ENCODE measurements around the gene THRB. TPM values are rescaled to one million over a fixed set of nuclear protein-coding genes. Genes with fewer than 3 reads are reported as not detected.

Gene THRB
- total RNA-seq, 1 donor from 2014 or later = 32.8 TPM

GRCh38 chr3:24302396-24302795, 192.3 kb downstream of the THRB start:
- Histone ChIP-seq H3K27me3 (ENCODE audit: low read depth) (no peaks in the 10 kb centered on the region), H3K4me3 (no peak overlapping the region), H3K27ac (replicated peaks) (no peak overlapping the region), H3K9me3 (replicated peaks) (no peaks in the 10 kb centered on the region), H3K36me3 (no peaks in the 10 kb centered on the region), H3K4me1 (peaks cover 34% of the 10 kb centered on the region)
- no peak for TF ChIP-seq CTCF (IDR thresholded peaks at IDR 0.05; ENCODE audit: borderline replicate concordance)
- DNase-seq = no peak
- intact Hi-C loops (cut with micrococcal nuclease) = no loop called here

DNA sequence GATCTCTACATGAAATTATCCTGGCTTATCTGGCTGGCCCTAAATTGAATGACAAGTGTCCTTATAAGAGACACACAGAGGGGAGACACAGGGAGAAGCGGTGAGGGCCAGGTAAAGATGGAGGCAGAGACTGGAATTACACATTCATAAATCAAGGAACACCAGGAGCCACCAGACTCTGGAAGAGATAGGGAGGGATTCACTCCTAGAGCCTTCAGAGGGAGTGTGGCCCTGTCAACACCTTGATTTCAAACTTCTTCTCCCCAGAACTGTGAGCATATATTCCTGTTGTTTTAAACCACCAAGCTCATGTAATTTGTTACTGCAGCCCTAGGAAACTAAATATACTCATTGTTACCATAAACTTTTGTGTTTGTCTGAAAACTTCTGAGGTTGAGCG, 193.7 kb downstream of the THRB start:
- Histone ChIP-seq H3K4me1 (peaks cover 24% of the 10 kb centered on the region), H3K4me3 (no peak overlapping the region), H3K27ac (replicated peaks) (no peak overlapping the region), H3K27me3 (ENCODE audit: low read depth) (no peaks in the 10 kb centered on the region), H3K36me3 (no peaks in the 10 kb centered on the region), H3K9me3 (replicated peaks) (no peaks in the 10 kb centered on the region)
- no peak for DNase-seq
- intact Hi-C loops (cut with micrococcal nuclease) = no loop called here
- TF ChIP-seq CTCF (IDR thresholded peaks at IDR 0.05; ENCODE audit: borderline replicate concordance) = no peak

DNA sequence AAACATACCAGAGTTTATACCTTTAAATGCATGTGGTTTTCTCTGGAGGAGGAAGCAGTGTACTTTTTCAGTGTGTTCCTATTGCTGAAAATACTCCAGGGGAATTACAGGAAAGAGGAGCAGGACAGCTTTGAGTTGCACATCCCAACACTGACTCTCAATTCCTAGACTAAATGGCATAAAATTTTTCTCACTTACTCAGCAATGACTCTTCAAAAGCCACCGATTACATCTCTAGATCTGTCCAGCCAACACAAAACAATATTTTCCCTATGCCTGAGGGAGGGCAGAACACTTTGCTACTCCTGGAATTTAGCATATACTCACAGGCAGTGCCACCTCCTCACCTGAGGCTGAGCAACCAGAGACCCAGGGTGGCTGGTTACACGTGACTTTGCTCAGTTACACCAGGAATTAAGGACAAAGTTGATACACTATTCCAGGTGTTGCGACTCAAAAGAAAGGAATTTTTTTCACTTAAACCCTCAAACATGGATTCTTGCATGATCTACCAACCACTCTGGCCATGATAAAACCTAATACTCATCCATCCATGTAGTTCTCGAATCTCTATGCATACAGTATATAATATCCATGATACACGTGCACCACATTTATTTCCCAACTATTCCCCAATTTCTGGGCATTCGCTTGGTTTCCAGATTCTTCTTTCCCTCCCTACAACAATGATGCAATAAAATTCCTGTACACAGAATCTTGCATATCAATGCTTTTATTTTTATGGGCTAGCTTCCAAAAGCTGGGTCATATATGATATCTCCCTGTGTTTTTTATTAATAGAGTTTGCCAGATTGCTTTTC, 194.6 kb downstream of the THRB start:
- peaks cover 14% of the 10 kb centered on the region for H3K4me1 ChIP-seq
- TF ChIP-seq CTCF (IDR thresholded peaks at IDR 0.05; ENCODE audit: borderline replicate concordance) = no peak
- DNase-seq = no peak
- intact Hi-C loops (cut with micrococcal nuclease) = no loop called here
- no peaks in the 10 kb centered on the region for H3K36me3 ChIP-seq
- H3K27me3 ChIP-seq (ENCODE audit: low read depth) = no peaks in the 10 kb centered on the region
- no peak overlapping the region for H3K4me3 ChIP-seq
- H3K9me3 ChIP-seq (replicated peaks) = no peaks in the 10 kb centered on the region
- no peak overlapping the region for H3K27ac ChIP-seq (replicated peaks)

DNA sequence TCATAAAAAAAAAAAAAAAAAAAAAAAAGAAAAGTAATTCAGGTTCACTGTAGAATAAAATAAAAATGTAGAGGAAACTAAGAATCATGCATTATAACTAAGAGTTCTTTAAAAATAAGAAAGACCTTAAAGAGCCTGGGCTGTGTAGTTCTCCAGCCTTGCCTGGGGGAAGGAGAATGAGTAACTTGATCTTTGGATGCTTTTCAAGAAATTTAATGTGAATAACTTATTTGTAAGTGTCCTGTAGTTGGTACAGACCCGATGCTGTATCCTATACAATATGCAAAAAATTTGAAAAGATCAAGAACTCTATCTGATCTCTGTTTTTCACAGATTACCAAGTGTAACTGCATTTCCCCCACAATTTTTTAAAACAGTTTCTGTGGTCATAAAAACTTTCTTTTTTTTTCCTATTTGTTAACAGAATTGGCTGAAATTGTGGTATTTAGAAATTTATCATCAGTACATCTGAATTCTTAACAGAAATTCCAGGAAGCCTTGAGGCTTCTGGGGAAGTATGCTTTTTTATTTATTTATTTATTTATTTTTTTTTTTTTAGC, 195.3 kb downstream of the THRB start:
- H3K27ac ChIP-seq (replicated peaks) = no peak overlapping the region
- no peak for DNase-seq
- H3K27me3 ChIP-seq (ENCODE audit: low read depth) = no peaks in the 10 kb centered on the region
- intact Hi-C loops (cut with micrococcal nuclease) = no loop called here
- H3K4me1 ChIP-seq = peaks cover 14% of the 10 kb centered on the region
- H3K36me3 ChIP-seq = peaks cover 4% of the 10 kb centered on the region
- H3K4me3 ChIP-seq = no peak overlapping the region
- no peak for TF ChIP-seq CTCF (IDR thresholded peaks at IDR 0.05; ENCODE audit: borderline replicate concordance)
- H3K9me3 ChIP-seq (replicated peaks) = peaks cover 4% of the 10 kb centered on the region

DNA sequence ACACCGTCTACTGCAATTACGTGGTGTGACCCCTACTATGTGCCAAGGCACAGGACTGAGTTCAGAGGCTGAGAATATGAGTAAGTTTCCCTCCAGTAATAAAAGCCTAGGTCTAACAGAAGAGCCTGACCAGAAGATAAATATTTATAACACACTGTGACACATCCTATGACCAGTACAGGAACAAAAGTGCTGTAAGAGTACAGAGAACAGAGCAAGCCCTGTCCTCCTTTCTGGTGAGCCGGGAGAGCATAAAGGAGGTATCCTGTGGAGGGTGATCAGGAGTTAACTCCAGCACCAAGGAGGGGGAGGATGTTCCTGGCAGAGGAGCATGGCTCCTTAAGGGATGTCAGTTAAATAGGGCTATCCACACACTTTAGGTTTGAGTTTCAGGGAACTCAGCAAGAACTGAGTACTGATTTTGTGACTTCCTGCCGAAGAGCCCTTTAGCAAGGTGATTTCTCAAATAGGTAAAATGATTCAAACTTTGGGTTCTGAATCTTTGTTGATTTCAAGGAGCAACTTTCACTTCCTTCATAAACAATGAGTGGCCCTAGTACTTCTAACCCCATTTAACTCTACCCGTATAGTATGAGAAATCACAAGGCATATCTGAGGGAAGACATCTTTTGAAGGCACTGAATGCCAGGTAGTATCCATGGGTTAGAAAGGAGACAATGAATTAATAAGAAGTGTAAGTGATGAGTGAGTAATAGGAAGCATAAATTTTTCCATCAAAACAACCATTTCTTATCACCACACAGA, 198.0 kb downstream of the THRB start:
- peaks cover 12% of the 10 kb centered on the region for H3K36me3 ChIP-seq
- no peaks in the 10 kb centered on the region for H3K27me3 ChIP-seq (ENCODE audit: low read depth)
- H3K27ac ChIP-seq (replicated peaks) = no peak overlapping the region
- intact Hi-C loops (cut with micrococcal nuclease) = no loop called here
- peaks cover 11% of the 10 kb centered on the region for H3K9me3 ChIP-seq (replicated peaks)
- no peak for DNase-seq
- no peak for TF ChIP-seq CTCF (IDR thresholded peaks at IDR 0.05; ENCODE audit: borderline replicate concordance)
- H3K4me1 ChIP-seq = peaks cover 14% of the 10 kb centered on the region
- no peak overlapping the region for H3K4me3 ChIP-seq
